ENCODE data around the gene SPATA2L.
A peak's percentile ranks its signal among the peaks of the same experiment; 100 is the strongest.

Gene SPATA2L

DNA sequence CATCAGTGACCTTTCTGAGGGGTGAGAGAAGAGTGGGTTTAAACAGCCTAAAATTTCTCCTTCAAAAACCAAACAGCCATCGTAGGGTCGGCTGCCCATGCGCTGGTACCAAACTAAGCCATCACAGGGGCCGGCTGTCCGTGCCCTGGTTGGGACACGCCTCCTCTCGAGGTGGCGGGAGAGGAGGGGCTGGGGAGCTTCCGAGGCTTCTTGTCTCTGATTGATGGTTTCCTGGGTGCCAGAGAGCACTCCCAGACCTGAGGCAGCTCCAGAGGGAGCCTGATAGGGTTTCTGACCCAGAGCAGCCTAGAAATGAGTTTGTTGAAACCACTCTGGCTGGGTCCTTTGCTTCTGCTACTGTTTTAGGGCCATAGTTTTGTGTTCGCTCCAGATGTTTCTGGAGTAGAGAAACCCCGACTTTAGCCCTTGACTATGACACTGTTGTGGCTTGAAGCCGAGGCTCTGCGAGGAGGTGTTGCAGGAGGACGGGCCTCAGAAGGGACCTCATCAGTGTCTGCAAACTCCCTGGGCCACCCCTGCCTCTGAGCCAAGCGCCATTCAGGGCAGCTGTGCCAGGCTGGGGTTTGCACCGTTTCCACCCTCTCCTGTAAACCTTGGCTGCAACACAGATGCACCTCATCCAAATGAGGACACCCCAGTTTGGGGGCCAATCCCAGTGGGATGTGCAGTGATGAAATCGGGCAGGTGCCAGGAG lies 26.1 kb upstream of the SPATA2L start:
- DNase-seq (ENCODE audit: low read depth), result no peak

DNA sequence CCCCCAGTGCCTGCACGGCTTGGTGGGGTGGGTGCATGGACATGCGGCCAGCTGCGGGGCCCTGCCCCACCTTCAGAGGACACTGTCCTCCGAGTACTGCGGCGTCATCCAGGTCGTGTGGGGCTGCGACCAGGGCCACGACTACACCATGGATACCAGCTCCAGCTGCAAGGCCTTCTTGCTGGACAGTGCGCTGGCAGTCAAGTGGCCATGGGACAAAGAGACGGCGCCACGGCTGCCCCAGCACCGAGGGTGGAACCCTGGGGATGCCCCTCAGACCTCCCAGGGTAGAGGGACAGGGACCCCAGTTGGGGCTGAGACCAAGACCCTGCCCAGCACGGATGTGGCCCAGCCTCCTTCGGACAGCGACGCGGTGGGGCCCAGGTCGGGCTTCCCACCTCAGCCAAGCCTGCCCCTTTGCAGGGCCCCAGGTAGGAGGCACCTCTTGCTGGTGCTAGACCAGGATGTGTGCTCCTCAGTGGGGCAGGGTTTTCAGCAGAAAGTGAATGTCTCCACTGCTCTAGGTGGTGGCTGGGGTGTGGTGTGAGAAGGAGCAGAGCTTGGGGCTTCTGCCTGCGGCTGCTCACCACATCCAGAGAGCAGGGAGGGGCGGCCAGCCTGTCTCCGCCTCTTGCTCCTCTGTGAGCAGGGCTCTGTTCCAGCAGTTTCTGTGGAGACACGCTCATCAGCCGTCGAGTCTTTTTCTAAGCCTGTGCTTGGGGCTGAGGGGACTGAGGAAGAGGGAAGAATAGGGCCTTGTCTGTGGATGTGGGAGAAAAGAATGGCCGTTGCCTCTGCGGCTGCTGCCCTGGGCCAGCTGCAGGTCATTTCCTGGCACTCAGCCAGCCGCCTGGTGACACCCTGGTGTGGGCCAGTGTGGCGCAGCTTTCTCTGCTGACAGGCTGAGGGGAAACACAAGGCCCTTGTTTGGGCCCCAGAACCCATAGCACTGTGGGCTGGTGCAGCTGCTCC lies 22.1 kb upstream of the SPATA2L start:
- no peak for DNase-seq (ENCODE audit: low read depth)

- DNase-seq (ENCODE audit: low read depth), result no peak
Observed at GRCh38 chr16:89722392-89723278, 21.1 kb upstream of the SPATA2L start.

- peak; percentile 60 for DNase-seq (ENCODE audit: low read depth)
Observed at GRCh38 chr16:89721546-89722391, 20.3 kb upstream of the SPATA2L start.

- peak; percentile 81 for DNase-seq (ENCODE audit: low read depth)
Observed at GRCh38 chr16:89720813-89721545, 19.5 kb upstream of the SPATA2L start, which contains the start of the genes VPS9D1 and ZNF276. Gene VPS9D1, minus strand, starts transcription at chr16:89720898. Its CDS starts 37 bp downstream, at chr16:89720861. Gene ZNF276, plus strand, starts transcription at chr16:89721537. Its CDS starts 104 bp downstream, at chr16:89721641.

GRCh38 chr16:89720551-89720812 lies 19.0 kb upstream of the SPATA2L start:
- peak; percentile 29 for DNase-seq (ENCODE audit: low read depth)

- DNase-seq (ENCODE audit: low read depth), result no peak
Observed at GRCh38 chr16:89717688-89718505, 16.4 kb upstream of the SPATA2L start.

DNA sequence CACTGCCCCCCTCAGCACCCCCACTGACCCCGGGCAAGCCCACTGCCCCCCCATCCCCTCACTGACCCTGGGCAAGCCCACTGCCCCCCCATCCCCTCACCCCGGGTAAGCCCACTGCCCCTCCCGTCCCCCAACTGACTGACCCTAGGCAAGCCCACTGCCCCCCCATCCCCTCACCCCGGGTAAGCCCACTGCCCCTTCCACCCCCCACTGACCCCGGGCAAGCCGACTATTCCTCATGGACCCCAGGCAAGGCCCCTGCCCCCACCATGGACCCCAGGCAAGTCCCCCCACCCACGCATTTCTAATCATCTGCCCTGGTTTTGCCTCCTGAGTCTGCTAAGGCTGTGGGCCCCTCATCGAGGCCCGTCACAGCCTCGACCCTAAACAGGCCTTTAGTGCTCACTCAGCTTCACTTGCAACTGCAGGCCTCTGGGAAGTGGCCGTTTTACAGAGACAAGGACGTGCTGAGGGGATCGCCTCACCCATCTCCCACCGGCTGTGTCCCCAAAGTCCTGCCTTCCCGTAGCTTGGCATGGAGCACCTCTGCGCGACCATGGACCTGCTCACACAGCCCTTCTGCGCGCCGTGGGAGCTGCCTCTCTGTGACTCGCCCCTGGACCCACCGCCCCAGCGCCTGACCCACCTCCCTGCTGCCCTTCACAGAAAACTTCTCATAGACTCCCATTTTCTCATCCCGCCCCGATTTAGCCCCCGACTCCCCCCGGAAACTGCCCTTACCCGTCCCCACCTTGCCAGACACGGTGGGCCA lies 15.6 kb upstream of the SPATA2L start:
- DNase-seq (ENCODE audit: low read depth), result no peak

DNA sequence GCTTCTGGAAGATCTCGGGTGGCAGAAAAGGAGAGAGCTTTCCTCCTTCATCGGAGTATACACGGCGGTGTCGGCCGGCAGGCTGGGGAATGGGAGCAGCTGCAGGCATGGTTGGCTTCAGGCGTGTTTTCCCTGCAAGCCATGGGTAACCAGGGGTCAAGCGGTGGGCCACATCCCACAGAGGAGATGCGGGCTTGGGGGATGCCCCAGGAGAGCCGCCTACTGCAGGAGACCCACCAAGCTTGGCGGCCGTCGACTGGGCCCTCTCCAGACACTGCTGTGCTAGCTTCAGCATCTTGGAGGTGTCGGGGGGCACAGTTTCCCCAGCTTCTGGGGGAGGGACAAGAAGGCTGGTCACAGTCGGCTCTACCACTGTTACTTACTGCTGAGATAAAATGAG lies 15.0 kb upstream of the SPATA2L start:
- DNase-seq (ENCODE audit: low read depth), result no peak

GRCh38 chr16:89712274-89712781 lies 10.8 kb upstream of the SPATA2L start:
- peak; percentile 18 for DNase-seq (ENCODE audit: low read depth)

GRCh38 chr16:89711601-89712273 lies 10.2 kb upstream of the SPATA2L start:
- peak; percentile 66 for DNase-seq (ENCODE audit: low read depth)

- no peak for DNase-seq (ENCODE audit: low read depth)
Observed at GRCh38 chr16:89710709-89711564, 9.4 kb upstream of the SPATA2L start.

DNA sequence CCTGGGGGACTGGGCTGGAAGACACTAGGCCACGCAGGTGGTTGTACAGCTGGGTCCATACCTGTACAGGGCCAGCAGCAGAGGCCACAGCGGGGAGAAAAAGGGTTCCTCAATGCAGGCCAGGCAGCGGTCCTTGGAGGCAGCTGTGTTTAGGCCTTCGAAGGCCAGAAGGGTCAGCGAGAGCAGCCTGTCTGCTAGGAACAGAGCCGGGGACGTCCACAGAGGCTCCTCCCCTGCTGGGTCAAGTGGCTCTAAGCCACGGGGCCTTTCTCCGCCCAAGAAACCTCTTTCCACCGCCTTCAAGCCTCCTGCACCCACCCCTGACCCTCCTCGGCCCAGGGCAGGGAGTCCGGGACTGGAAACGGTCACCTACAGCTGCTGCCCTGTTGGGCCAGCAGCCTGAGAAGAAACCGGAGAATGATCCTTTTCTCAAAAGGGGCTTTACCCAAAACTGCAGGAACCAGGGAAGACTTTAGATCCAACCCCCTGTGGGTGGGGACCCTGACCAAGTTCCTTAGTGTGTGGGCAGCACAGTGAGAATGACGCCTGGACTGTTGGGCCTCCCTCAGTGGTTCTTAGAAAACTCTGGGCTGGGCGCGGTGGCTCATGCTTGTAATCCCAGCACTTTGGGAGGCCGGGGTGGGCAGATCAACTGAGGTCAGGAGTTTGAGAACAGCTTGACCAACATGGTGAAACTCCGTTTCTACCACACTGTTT lies 8.4 kb upstream of the SPATA2L start:
- no peak for DNase-seq (ENCODE audit: low read depth)

- no peak for DNase-seq (ENCODE audit: low read depth)
Observed at GRCh38 chr16:89709166-89709565, 7.7 kb upstream of the SPATA2L start.

DNA sequence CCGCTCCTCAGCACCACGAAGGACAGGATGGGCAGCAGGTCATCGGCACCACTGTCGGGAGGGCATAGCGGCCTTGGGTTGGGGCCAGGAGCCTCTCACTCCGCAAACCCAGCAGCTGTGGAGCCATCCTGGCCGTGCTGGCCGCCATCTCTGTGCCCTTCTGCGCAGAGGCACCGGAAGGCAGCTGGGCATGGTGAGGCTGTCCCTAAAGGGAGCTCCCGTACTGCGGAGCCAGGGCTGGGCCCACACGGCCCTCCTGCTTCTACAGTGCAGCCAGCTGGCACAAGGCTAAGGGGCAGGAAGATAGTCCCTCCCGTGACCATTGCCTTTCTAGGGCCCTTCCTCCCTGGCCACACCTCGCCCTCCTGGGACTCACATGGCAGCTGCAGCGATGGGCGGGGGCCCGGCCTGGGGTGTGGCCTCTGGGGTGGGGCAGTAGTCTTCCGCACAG lies 7.0 kb upstream of the SPATA2L start:
- DNase-seq (ENCODE audit: low read depth), result no peak

- no peak for DNase-seq (ENCODE audit: low read depth)
Observed at GRCh38 chr16:89707695-89708094, 6.2 kb upstream of the SPATA2L start.

All from EH (cell line).